Osteoblast (primary cell): ENCODE data around the gene GLRX5. TPM values are rescaled to one million over a fixed set of nuclear protein-coding genes. Genes with fewer than 3 reads are reported as not detected.

ENCODE experiments used
- DNase-seq: peaks from one replicate; pipeline ENCODE4 v3.0.0; 2011; ENCODE audit warnings: low spot score, mixed read lengths; ENCODE audit not compliant: insufficient read length; ENCODE audit errors: missing footprints
- H2AFZ ChIP-seq: 2 replicates; pipeline ENCODE4 v1.6.0; 2011; ENCODE audit warnings: mild to moderate bottlenecking, low read length
- H3K27ac ChIP-seq: 2 replicates; pipeline ENCODE4 v1.5.1; 2011; ENCODE audit warnings: mild to moderate bottlenecking, low read depth, low read length, moderate library complexity
- H3K27me3 ChIP-seq: 2 replicates; pipeline ENCODE4 v1.6.0; 2012; ENCODE audit warnings: mild to moderate bottlenecking, control low read depth, inconsistent platforms, low read length, moderate library complexity; ENCODE audit not compliant: insufficient read depth
- H3K36me3 ChIP-seq: 2 replicates; pipeline ENCODE4 v1.5.1; 2011; ENCODE audit warnings: mild to moderate bottlenecking, low read length, control low read depth, moderate library complexity; ENCODE audit not compliant: insufficient read depth
- H3K4me1 ChIP-seq: 2 replicates; pipeline ENCODE4 v1.5.1; 2011; ENCODE audit warnings: mild to moderate bottlenecking, low read length, control low read depth, moderate library complexity; ENCODE audit not compliant: insufficient read depth
- H3K4me2 ChIP-seq: 2 replicates; pipeline ENCODE4 v1.6.0; 2011; ENCODE audit warnings: mild to moderate bottlenecking, low read length; ENCODE audit not compliant: insufficient read depth
- H3K4me3 ChIP-seq: fragments of 200-600 bp; sonication (generic); 3 replicates; pipeline ENCODE4 v1.5.1; 2012; ENCODE audit warnings: mild to moderate bottlenecking, low read length, inconsistent platforms; ENCODE audit not compliant: insufficient read depth
- H3K79me2 ChIP-seq: 2 replicates; pipeline ENCODE4 v1.6.0; 2012; ENCODE audit warnings: mild to moderate bottlenecking, low read length, control low read depth, inconsistent platforms; ENCODE audit not compliant: insufficient read depth
- H3K9me3 ChIP-seq: 2 replicates; pipeline ENCODE4 v1.5.1; 2011; ENCODE audit warnings: low read depth, low read length, control low read depth
- H4K20me1 ChIP-seq: 2 replicates; pipeline ENCODE4 v1.6.0; 2012; ENCODE audit warnings: mild to moderate bottlenecking, low read length, control low read depth; ENCODE audit not compliant: insufficient read depth
- CTCF ChIP-seq: IDR thresholded peaks from 2 replicates; pipeline ENCODE4 v1.5.1; 2011; ENCODE audit warnings: mild to moderate bottlenecking, low read depth, low read length, moderate library complexity; ENCODE audit errors: extremely low read depth
- total RNA-seq: library from RNA; depleted of rRNA; stranded (reverse); fragments of >200 nt; gene quantifications from 2 replicates; pipeline ENCODE4 v1.2.3, GENCODE V29; 2012

GLRX5 gene
- total RNA-seq, 1 donor: 19.9 TPM

DNA sequence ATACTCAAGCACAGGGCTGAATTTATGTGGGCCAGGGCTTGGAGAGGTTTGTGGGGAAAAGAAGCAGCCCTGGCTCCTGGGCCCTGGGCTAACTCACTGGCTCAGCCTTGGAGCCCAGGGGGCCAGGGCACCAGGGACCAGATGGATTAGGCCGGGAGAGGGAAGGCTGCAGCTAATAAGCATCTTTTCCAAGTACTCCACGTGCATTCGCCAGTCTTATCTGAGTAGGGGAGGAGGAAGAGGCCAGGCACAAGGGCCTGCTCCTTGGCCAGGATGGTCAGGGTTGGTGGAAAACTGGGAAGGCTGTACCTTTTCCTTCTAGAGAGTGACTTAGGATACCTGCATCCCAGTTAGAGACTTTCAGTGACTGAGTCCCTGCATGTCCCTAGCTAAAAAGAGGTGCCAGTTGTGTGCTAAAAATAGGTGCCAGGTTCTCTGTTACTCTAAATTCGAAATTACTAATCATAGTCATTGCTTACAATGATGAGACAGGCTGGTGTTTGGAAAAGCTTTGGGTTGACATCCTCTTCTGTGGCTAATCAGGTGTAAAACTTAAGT, 1.3 kb downstream of the GLRX5 start:
- no peaks in the 10 kb centered on the region for H3K9me3 ChIP-seq
- peak overlapping the region; percentile 88 for H3K4me2 ChIP-seq
- H3K4me3 ChIP-seq: peak overlapping the region; percentile 81
- H4K20me1 ChIP-seq: peaks cover 26% of the 10 kb centered on the region
- no peak for TF ChIP-seq CTCF
- no peaks in the 10 kb centered on the region for H3K27me3 ChIP-seq
- H3K4me1 ChIP-seq: peaks cover 41% of the 10 kb centered on the region
- peak overlapping the region; percentile 77 for H2AFZ ChIP-seq
- DNase-seq: no peak
- H3K36me3 ChIP-seq: no peaks in the 10 kb centered on the region
- peak overlapping the region; percentile 67 for H3K27ac ChIP-seq
- peaks cover 87% of the 10 kb centered on the region for H3K79me2 ChIP-seq

DNA sequence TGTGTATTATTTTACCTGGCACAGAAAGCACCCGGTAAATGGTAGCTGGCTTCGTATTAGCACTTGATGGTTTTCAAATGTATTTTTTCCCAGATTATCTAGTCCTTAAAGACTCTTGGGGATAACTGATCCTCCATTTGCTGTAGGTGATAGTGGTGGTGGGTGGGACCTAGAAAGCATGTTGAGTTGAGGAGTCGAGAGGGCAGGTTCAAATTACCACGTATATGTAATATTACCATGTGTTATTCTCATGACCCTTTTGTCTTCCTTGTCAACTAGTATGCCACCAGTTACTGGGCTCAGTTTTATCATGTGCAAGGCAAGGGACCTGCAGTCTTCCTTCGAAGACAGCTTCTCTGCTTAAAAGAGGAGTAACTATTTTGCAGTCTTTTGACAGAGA, 1.8 kb downstream of the GLRX5 start:
- H3K27me3 ChIP-seq: no peaks in the 10 kb centered on the region
- H3K27ac ChIP-seq: no peak overlapping the region
- peak overlapping the region; percentile 88 for H3K4me2 ChIP-seq
- peaks cover 35% of the 10 kb centered on the region for H3K4me1 ChIP-seq
- H3K9me3 ChIP-seq: no peaks in the 10 kb centered on the region
- H3K4me3 ChIP-seq: peak overlapping the region; percentile 81
- H3K36me3 ChIP-seq: no peaks in the 10 kb centered on the region
- no peak overlapping the region for H2AFZ ChIP-seq
- TF ChIP-seq CTCF: no peak
- H4K20me1 ChIP-seq: peaks cover 24% of the 10 kb centered on the region
- no peak for DNase-seq
- H3K79me2 ChIP-seq: peaks cover 88% of the 10 kb centered on the region

GRCh38 chr14:95537298-95538089, 2.6 kb downstream of the GLRX5 start:
- no peak for TF ChIP-seq CTCF
- H3K27me3 ChIP-seq: no peaks in the 10 kb centered on the region
- H3K36me3 ChIP-seq: no peaks in the 10 kb centered on the region
- DNase-seq: no peak
- no peak overlapping the region for H3K4me2 ChIP-seq
- H3K4me3 ChIP-seq: no peak overlapping the region
- H3K79me2 ChIP-seq: peaks cover 88% of the 10 kb centered on the region
- H3K9me3 ChIP-seq: no peaks in the 10 kb centered on the region
- peaks cover 27% of the 10 kb centered on the region for H3K4me1 ChIP-seq
- peaks cover 24% of the 10 kb centered on the region for H4K20me1 ChIP-seq
- H2AFZ ChIP-seq: no peak overlapping the region
- no peak overlapping the region for H3K27ac ChIP-seq

- H4K20me1 ChIP-seq: peaks cover 24% of the 10 kb centered on the region
- no peak overlapping the region for H3K4me2 ChIP-seq
- no peak overlapping the region for H3K4me3 ChIP-seq
- TF ChIP-seq CTCF: no peak
- peaks cover 88% of the 10 kb centered on the region for H3K79me2 ChIP-seq
- H3K27me3 ChIP-seq: no peaks in the 10 kb centered on the region
- H3K9me3 ChIP-seq: no peaks in the 10 kb centered on the region
- peaks cover 4% of the 10 kb centered on the region for H3K36me3 ChIP-seq
- no peak overlapping the region for H2AFZ ChIP-seq
- peaks cover 13% of the 10 kb centered on the region for H3K4me1 ChIP-seq
- H3K27ac ChIP-seq: no peak overlapping the region
- DNase-seq: no peak
Observed at GRCh38 chr14:95538801-95539509, 4.1 kb downstream of the GLRX5 start.
